RWPE2 (cell line): ENCODE results near the gene OSBPL10.

ENCODE experiments used
- ATAC-seq: fragments of 200-7000 bp; cut with Tn5 transposase; 3 replicates; pipeline ENCODE4 v1.9.1; 2021; ENCODE audit warnings: low read depth
- DNase-seq: peaks from one replicate; pipeline ENCODE4 v3.0.0-alpha.2; 2020; ENCODE audit warnings: low spot score
- H3K27ac ChIP-seq: fragments of 450-650 bp; 2 replicates; pipeline ENCODE4 v1.5.1; 2017; ENCODE audit warnings: mild to moderate bottlenecking; ENCODE audit not compliant: poor library complexity, severe bottlenecking
- H3K27me3 ChIP-seq: fragments of 250-450 bp; sonication (Bioruptor Pico); 2 replicates; pipeline ENCODE4 v1.5.1; 2021; ENCODE audit warnings: mild to moderate bottlenecking, moderate library complexity; ENCODE audit not compliant: insufficient read depth, poor library complexity, severe bottlenecking
- H3K36me3 ChIP-seq: fragments of 250-450 bp; sonication (Bioruptor Pico); 2 replicates; pipeline ENCODE4 v1.5.1; 2020; ENCODE audit warnings: low read depth, mild to moderate bottlenecking, moderate library complexity
- H3K4me1 ChIP-seq: fragments of 250-450 bp; sonication (Bioruptor Pico); 2 replicates; pipeline ENCODE4 v1.5.1; 2021; ENCODE audit warnings: mild to moderate bottlenecking, moderate library complexity; ENCODE audit not compliant: insufficient read depth, poor library complexity, severe bottlenecking
- H3K4me3 ChIP-seq: fragments of 250-450 bp; sonication (Bioruptor Pico); 2 replicates; pipeline ENCODE4 v1.5.1; 2021; ENCODE audit warnings: mild to moderate bottlenecking, moderate library complexity; ENCODE audit not compliant: severe bottlenecking
- H3K9me3 ChIP-seq: fragments of 250-450 bp; sonication (Bioruptor Pico); 2 replicates; pipeline ENCODE4 v1.5.1; 2021; ENCODE audit warnings: mild to moderate bottlenecking, moderate library complexity; ENCODE audit not compliant: severe bottlenecking
- TF ChIP-seq, protein P1 (sequence below): fragments of 450-650 bp; IDR thresholded peaks from one replicate; pipeline ENCODE4 v1.5.1; 2017; ENCODE audit warnings: mild to moderate bottlenecking, moderate library complexity; ENCODE audit not compliant: poor library complexity, severe bottlenecking

The OSBPL10 gene

GRCh38 chr3:31687020-31687802 lies 293.9 kb downstream of the OSBPL10 start:
- Histone ChIP-seq H3K36me3 (peaks cover 44% of the 10 kb centered on the region), H3K4me1 (no peaks in the 10 kb centered on the region), H3K4me3 (no peak overlapping the region), H3K9me3 (no peaks in the 10 kb centered on the region), H3K27ac (no peak overlapping the region), H3K27me3 (no peaks in the 10 kb centered on the region)
- no peak for DNase-seq
- ATAC-seq, result no peak
- TF ChIP-seq, protein P1, sequence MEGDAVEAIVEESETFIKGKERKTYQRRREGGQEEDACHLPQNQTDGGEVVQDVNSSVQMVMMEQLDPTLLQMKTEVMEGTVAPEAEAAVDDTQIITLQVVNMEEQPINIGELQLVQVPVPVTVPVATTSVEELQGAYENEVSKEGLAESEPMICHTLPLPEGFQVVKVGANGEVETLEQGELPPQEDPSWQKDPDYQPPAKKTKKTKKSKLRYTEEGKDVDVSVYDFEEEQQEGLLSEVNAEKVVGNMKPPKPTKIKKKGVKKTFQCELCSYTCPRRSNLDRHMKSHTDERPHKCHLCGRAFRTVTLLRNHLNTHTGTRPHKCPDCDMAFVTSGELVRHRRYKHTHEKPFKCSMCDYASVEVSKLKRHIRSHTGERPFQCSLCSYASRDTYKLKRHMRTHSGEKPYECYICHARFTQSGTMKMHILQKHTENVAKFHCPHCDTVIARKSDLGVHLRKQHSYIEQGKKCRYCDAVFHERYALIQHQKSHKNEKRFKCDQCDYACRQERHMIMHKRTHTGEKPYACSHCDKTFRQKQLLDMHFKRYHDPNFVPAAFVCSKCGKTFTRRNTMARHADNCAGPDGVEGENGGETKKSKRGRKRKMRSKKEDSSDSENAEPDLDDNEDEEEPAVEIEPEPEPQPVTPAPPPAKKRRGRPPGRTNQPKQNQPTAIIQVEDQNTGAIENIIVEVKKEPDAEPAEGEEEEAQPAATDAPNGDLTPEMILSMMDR, result peak; percentile 17

DNA sequence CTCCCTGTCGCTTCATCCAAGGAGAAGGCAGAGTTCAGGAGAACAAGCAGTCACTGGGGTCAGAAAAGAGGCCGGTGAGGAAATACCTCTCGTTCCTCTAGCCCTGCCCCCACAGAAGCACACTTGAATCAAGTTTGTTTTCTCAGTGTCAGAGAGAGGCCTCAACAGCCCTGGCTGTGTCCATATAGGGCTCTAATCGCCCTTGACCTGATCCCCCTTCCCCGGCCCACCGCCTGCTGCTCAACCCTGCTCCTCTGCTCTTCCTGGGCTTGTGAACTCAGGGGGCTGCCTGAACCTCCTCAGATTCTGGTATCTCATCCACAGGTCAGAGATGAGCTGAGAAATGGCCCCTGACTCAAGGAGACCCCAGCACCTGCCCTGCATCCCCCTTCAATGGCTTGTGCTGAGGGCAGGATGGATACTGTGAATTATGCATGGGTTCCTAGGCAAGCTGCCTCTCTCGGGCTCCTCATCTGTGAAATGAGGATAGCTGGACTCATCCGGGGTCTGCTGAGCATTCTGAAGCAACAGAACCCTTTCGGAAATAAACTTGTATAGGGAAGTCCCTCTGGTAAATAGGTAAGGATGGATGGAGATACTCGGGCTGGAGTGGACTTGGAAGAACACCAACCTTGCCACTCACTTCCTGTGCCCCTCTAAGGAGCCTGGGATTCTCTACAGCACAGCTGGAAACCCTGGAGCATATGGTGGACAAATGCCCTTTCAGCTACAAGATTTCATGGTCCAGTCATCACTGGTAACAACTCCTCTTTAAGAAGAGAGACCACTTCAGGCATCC lies 300.8 kb downstream of the OSBPL10 start:
- TF ChIP-seq, protein P1, result no peak
- no peaks in the 10 kb centered on the region for H3K4me1 ChIP-seq
- peaks cover 29% of the 10 kb centered on the region for H3K36me3 ChIP-seq
- no peaks in the 10 kb centered on the region for H3K27me3 ChIP-seq
- no peak overlapping the region for H3K4me3 ChIP-seq
- no peak for ATAC-seq
- no peak for DNase-seq
- no peaks in the 10 kb centered on the region for H3K9me3 ChIP-seq
- H3K27ac ChIP-seq, result no peak overlapping the region

DNA sequence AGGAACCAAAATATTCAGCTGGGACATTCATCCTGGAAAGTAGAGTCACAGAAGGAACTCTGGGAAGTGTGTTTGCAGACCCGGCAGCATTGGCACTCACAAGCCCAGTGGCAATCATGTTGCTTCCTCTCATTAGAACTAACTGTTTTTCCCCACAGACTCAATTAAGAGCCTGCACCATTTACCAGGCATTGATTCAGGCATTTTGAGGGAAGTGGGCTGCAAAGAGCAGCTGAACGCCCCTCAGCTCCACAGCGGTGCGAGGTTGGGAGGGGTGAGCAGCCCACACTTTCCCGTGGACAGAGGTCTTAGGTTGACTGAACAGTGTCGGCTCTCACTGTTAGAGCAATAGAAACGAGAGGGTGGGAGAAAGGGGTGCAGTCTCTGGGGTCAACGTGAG lies 304.5 kb downstream of the OSBPL10 start:
- ATAC-seq (no peak), DNase-seq (no peak)
- H3K4me1 ChIP-seq, result no peaks in the 10 kb centered on the region
- H3K36me3 ChIP-seq, result peaks cover 37% of the 10 kb centered on the region
- TF ChIP-seq, protein P1, result no peak
- H3K27ac ChIP-seq, result no peak overlapping the region
- no peaks in the 10 kb centered on the region for H3K27me3 ChIP-seq
- H3K9me3 ChIP-seq, result no peaks in the 10 kb centered on the region
- H3K4me3 ChIP-seq, result no peak overlapping the region

GRCh38 chr3:31673950-31674349 lies 307.1 kb downstream of the OSBPL10 start:
- Histone ChIP-seq H3K36me3 (peaks cover 58% of the 10 kb centered on the region), H3K4me3 (no peak overlapping the region), H3K27ac (no peak overlapping the region), H3K4me1 (no peaks in the 10 kb centered on the region), H3K9me3 (no peaks in the 10 kb centered on the region), H3K27me3 (no peaks in the 10 kb centered on the region)
- TF ChIP-seq, protein P1, result no peak
- no peak for DNase-seq
- ATAC-seq, result no peak
